Measurements from ENCODE around the gene SLC25A24.

GRCh38 chr1:108140936-108141335 lies 59.2 kb downstream of the SLC25A24 start:
- TF ChIP-seq POU6F1 (CRISPR knock-in tag; IDR thresholded peaks at IDR 0.05; ENCODE audit: borderline replicate concordance, low read depth) (no peak), ZNF8 (CRISPR knock-in tag; IDR thresholded peaks at IDR 0.05) (no peak), PATZ1 (CRISPR knock-in tag; IDR thresholded peaks at IDR 0.05; ENCODE audit: borderline replicate concordance) (no peak), ZNF70 (CRISPR knock-in tag; IDR thresholded peaks at IDR 0.05) (no peak), ZFP3 (CRISPR knock-in tag; IDR thresholded peaks at IDR 0.05) (no peak), ISL1 (CRISPR knock-in tag; IDR thresholded peaks at IDR 0.05) (no peak)
